IMR-90 (cell line): Measurements from ENCODE around the gene RHOXF2. TPM values are rescaled to one million over a fixed set of nuclear protein-coding genes. Genes with fewer than 3 reads are reported as not detected.

Source experiments
- ATAC-seq: fragments of 200-7000 bp; cut with Tn5 transposase; 2 replicates; pipeline ENCODE4 v1.9.1; 2020; ENCODE audit warnings: low read depth, mild to moderate bottlenecking, moderate library complexity
- BruUV-seq: library from RNA; stranded (reverse); fragments of 400-500 nt; replicated peaks from 2 replicates; lab custom pipeline; 2021; lab: Mats Ljungman, UMichigan
- CTCF ChIA-PET: fragments of 300-600 bp; formaldehyde crosslinking; extraction: SDS; loops from one replicate; lab custom pipeline; 2021; ENCODE audit warnings: antibody characterized with exemption; lab: Yijun Ruan, JAX
- POLR2A ChIA-PET: fragments of 300-600 bp; sonication (Branson Sonifier 250); formaldehyde crosslinking; loops from one replicate; lab custom pipeline; 2022; ENCODE audit warnings: antibody characterized with exemption; ENCODE audit not compliant: unreplicated experiment; lab: Charles Lee
- DNase-seq: peaks from one replicate; pipeline ENCODE4 v3.0.0; 2013
- H2AFZ ChIP-seq: replicated peaks from 2 replicates; pipeline ENCODE3; 2013; ENCODE audit warnings: low read length, mild to moderate bottlenecking; ENCODE audit not compliant: poor library complexity
- H2AK5ac ChIP-seq: 2 replicates; pipeline ENCODE4 v1.6.1; 2013; ENCODE audit warnings: low read depth, low read length, inconsistent platforms
- H2AK9ac ChIP-seq: replicated peaks from 2 replicates; pipeline ENCODE3; 2013; ENCODE audit warnings: mild to moderate bottlenecking, low read depth, low read length, moderate library complexity; ENCODE audit not compliant: poor library complexity
- H2BK120ac ChIP-seq: 2 replicates; pipeline ENCODE4 v1.6.1; 2013; ENCODE audit warnings: low read depth, low read length, inconsistent platforms
- H2BK15ac ChIP-seq: 3 replicates; pipeline ENCODE4 v1.6.1; 2013; ENCODE audit warnings: low read depth, low read length, inconsistent platforms
- H2BK20ac ChIP-seq: 2 replicates; pipeline ENCODE4 v1.6.1; 2013; ENCODE audit warnings: low read depth, mild to moderate bottlenecking, inconsistent platforms, low read length, moderate library complexity
- H2BK5ac ChIP-seq: 2 replicates; pipeline ENCODE4 v1.6.1; 2013; ENCODE audit warnings: mild to moderate bottlenecking, low read depth, low read length, inconsistent platforms; ENCODE audit not compliant: poor library complexity, severe bottlenecking
- H3K14ac ChIP-seq: replicated peaks from 2 replicates; pipeline ENCODE4 v1.6.1; 2013; ENCODE audit warnings: low read depth, low read length, inconsistent platforms
- H3K18ac ChIP-seq: 2 replicates; pipeline ENCODE4 v1.6.1; 2013; ENCODE audit warnings: low read depth, low read length, control low read depth
- H3K23ac ChIP-seq: 2 replicates; pipeline ENCODE4 v1.6.1; 2013; ENCODE audit warnings: low read depth, low read length, inconsistent platforms
- H3K27ac ChIP-seq: 2 replicates; pipeline ENCODE4 v1.5.1; 2013; ENCODE audit warnings: mild to moderate bottlenecking, control low read depth, low read length; ENCODE audit not compliant: insufficient read depth
- H3K27me3 ChIP-seq: 2 replicates; pipeline ENCODE4 v1.6.1; 2013; ENCODE audit warnings: low read length; ENCODE audit not compliant: control insufficient read depth, insufficient read depth
- H3K36me3 ChIP-seq: 2 replicates; pipeline ENCODE4 v1.6.1; 2013; ENCODE audit warnings: low read length, mixed read lengths; ENCODE audit not compliant: control insufficient read depth, insufficient read depth
- H3K4ac ChIP-seq: 2 replicates; pipeline ENCODE4 v1.6.1; 2013; ENCODE audit warnings: low read depth, low read length, inconsistent platforms
- H3K4me1 ChIP-seq: 2 replicates; pipeline ENCODE4 v1.6.1; 2013; ENCODE audit warnings: low read length, mixed read lengths; ENCODE audit not compliant: control insufficient read depth, insufficient read depth
- H3K4me2 ChIP-seq: 2 replicates; pipeline ENCODE4 v1.6.1; 2013; ENCODE audit warnings: low read depth, mild to moderate bottlenecking, control low read depth, low read length, moderate library complexity
- H3K4me3 ChIP-seq: 2 replicates; pipeline ENCODE4 v1.5.1; 2013; ENCODE audit warnings: low read depth, mild to moderate bottlenecking, control low read depth, low read length, moderate library complexity; ENCODE audit not compliant: insufficient read depth
- H3K56ac ChIP-seq: 2 replicates; pipeline ENCODE4 v1.6.1; 2013; ENCODE audit warnings: low read length, inconsistent platforms; ENCODE audit not compliant: insufficient read depth; ENCODE audit errors: extremely low read depth
- H3K79me1 ChIP-seq, 2 experiments: 2 replicates each; pipeline ENCODE4 v1.6.1; 2013; ENCODE audit warnings: low read length in 2 of 2, inconsistent platforms in 1 of 2, low read depth in 1 of 2
- H3K9ac ChIP-seq: 2 replicates; pipeline ENCODE4 v1.6.1; 2013; ENCODE audit warnings: low read depth, low read length, control low read depth
- H3K9me1 ChIP-seq: 2 replicates; pipeline ENCODE4 v1.6.1; 2013; ENCODE audit warnings: low read length, inconsistent platforms; ENCODE audit not compliant: insufficient read depth
- H3K9me3 ChIP-seq: 2 replicates; pipeline ENCODE4 v1.6.1; 2013; ENCODE audit warnings: low read length; ENCODE audit not compliant: control insufficient read depth, insufficient read depth
- H4K20me1 ChIP-seq: 2 replicates; pipeline ENCODE4 v1.6.1; 2013; ENCODE audit warnings: low read length, inconsistent platforms; ENCODE audit not compliant: insufficient read depth
- H4K5ac ChIP-seq: 2 replicates; pipeline ENCODE4 v1.6.1; 2013; ENCODE audit warnings: mild to moderate bottlenecking, low read depth, low read length, control low read depth
- H4K8ac ChIP-seq, 2 experiments: 2 replicates each; pipeline ENCODE4 v1.6.1; 2013; ENCODE audit warnings: low read depth in 2 of 2, low read length in 2 of 2, control low read depth in 1 of 2, inconsistent platforms in 1 of 2
- H4K91ac ChIP-seq: 2 replicates; pipeline ENCODE4 v1.6.1; 2013; ENCODE audit warnings: low read depth, low read length, inconsistent platforms; ENCODE audit not compliant: insufficient read depth
- USF2 ChIP-seq: fragments of 150-350 bp; IDR thresholded peaks from 2 replicates; pipeline ENCODE4 v1.6.1; 2017; ENCODE audit warnings: mild to moderate bottlenecking, antibody characterized with exemption, low read length, low read depth
- WGBS, 2 experiments: methylation state at CpG; one replicate each; pipeline versions ENCODE4 v1.1.5 to v1.1.7; 2013; ENCODE audit warnings: missing lambda C conversion rate in 2 of 2; ENCODE audit not compliant: insufficient read length in 1 of 2; ENCODE audit errors: extremely low coverage in 2 of 2; 5-methylcytosine and 5-hydroxymethylcytosine counted together
- dilution Hi-C: fragments of 300-500 bp; cut with HindIII; formaldehyde crosslinking; loops from one replicate; pipeline ENCODE4 v1.14.3; 2018; ENCODE audit warnings: low sequenced_read_pairs; ENCODE audit not compliant: unreplicated experiment
- in situ Hi-C: fragments of 300-500 bp; cut with MboI; formaldehyde crosslinking; loops from 3 replicates; pipeline ENCODE4 v1.14.3; 2019; ENCODE audit warnings: low sequenced_read_pairs, inconsistent platforms, mixed read lengths
- intact Hi-C: fragments of 100-400 bp; cut with micrococcal nuclease; formaldehyde crosslinking; loops from 2 replicates; pipeline ENCODE4 v1.10.0; 2022
- polyA plus RNA-seq, 3 experiments: library from polyadenylated mRNA; depleted of rRNA; stranded (reverse); fragments of >200 nt; gene quantifications; 2 replicates each; pipeline ENCODE4 v1.2.3, GENCODE V29; 2012; ENCODE audit warnings: low replicate concordance in 1 of 3
- total RNA-seq: library from RNA; depleted of rRNA; stranded (reverse); fragments of >200 nt; gene quantifications from 2 replicates; pipeline ENCODE4 v1.2.3, GENCODE V29; 2012
- TF ChIP-seq, protein P1 (sequence below): conservative IDR thresholded peaks from 2 replicates; pipeline ENCODE4 v1.5.1; 2012; ENCODE audit warnings: mild to moderate bottlenecking, low read depth, low read length, improper control_type of control experiment

Gene RHOXF2
- total and polyA plus RNA-seq, 2 of the 4 experiments (the other 2 are of a cell fraction): not detected

DNA sequence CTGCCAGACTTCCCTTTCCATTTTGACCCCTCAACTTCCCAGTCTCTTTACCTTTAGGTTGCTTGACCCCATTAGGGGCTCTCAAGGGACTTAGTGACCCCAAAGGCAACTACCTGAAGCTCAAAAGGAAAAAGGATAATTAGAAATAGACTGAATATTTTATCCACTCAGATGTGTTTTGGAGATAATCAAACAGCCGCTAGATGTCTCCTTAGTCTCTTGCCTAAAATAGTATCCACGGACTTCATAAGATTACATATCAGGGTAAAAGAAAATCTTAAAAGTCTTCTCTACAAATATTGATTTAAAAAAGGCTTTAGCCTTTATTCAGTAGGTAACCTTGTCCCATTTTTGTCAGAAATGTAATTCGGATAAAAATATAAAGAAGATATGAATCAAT, 21.0 kb upstream of the RHOXF2 start:
- Histone ChIP-seq H3K27ac (no peak overlapping the region), H3K9ac (no peak overlapping the region), H3K4ac (no peak overlapping the region), H3K56ac (no peak overlapping the region), H2BK20ac (no peak overlapping the region), H3K18ac (no peak overlapping the region), H4K20me1 (no peaks in the 10 kb centered on the region), H2AFZ (no peak overlapping the region), H3K4me2 (no peak overlapping the region), H2BK120ac (no peak overlapping the region), H3K23ac (no peak overlapping the region), H3K27me3 (no peaks in the 10 kb centered on the region), H3K4me3 (no peak overlapping the region), H4K91ac (no peak overlapping the region), H2AK5ac (no peak overlapping the region), H4K8ac (no peak overlapping the region), H3K79me1 (no peaks in the 10 kb centered on the region), H2BK15ac (no peak overlapping the region), H3K9me1 (no peaks in the 10 kb centered on the region), H3K36me3 (no peaks in the 10 kb centered on the region), H2AK9ac (no peak overlapping the region), H3K14ac (no peak overlapping the region), H3K4me1 (no peaks in the 10 kb centered on the region), H2BK5ac (no peak overlapping the region), H4K5ac (no peak overlapping the region), H3K9me3 (no peaks in the 10 kb centered on the region)
- CTCF ChIA-PET: no interaction called here
- dilution Hi-C loops: no loop called here
- intact Hi-C loops: no loop called here
- ATAC-seq (no peak), DNase-seq (no peak)
- POLR2A ChIA-PET: no interaction called here
- TF ChIP-seq USF2: no peak
- TF ChIP-seq, protein P1, sequence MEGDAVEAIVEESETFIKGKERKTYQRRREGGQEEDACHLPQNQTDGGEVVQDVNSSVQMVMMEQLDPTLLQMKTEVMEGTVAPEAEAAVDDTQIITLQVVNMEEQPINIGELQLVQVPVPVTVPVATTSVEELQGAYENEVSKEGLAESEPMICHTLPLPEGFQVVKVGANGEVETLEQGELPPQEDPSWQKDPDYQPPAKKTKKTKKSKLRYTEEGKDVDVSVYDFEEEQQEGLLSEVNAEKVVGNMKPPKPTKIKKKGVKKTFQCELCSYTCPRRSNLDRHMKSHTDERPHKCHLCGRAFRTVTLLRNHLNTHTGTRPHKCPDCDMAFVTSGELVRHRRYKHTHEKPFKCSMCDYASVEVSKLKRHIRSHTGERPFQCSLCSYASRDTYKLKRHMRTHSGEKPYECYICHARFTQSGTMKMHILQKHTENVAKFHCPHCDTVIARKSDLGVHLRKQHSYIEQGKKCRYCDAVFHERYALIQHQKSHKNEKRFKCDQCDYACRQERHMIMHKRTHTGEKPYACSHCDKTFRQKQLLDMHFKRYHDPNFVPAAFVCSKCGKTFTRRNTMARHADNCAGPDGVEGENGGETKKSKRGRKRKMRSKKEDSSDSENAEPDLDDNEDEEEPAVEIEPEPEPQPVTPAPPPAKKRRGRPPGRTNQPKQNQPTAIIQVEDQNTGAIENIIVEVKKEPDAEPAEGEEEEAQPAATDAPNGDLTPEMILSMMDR: 0 out of 2 replicates have a peak, but pooled peaks have one; percentile 3
- no CpG with 5 or more reads among the region's 3 CpGs for WGBS, 2 experiments
- in situ Hi-C loops: loop anchor here (25.0 kb wide), 1 partner anchor 175 kb away; no protein-coding TSS in a partner anchor
- BruUV-seq: no TSS peak
